Measurements from ENCODE around the gene CDR2L. TPM values are rescaled to one million over a fixed set of nuclear protein-coding genes. Genes with fewer than 3 reads are reported as not detected.

Gene CDR2L
- total and polyA plus RNA-seq, 7 donors = 2.4 to 16.9 (median 9.3) TPM

DNA sequence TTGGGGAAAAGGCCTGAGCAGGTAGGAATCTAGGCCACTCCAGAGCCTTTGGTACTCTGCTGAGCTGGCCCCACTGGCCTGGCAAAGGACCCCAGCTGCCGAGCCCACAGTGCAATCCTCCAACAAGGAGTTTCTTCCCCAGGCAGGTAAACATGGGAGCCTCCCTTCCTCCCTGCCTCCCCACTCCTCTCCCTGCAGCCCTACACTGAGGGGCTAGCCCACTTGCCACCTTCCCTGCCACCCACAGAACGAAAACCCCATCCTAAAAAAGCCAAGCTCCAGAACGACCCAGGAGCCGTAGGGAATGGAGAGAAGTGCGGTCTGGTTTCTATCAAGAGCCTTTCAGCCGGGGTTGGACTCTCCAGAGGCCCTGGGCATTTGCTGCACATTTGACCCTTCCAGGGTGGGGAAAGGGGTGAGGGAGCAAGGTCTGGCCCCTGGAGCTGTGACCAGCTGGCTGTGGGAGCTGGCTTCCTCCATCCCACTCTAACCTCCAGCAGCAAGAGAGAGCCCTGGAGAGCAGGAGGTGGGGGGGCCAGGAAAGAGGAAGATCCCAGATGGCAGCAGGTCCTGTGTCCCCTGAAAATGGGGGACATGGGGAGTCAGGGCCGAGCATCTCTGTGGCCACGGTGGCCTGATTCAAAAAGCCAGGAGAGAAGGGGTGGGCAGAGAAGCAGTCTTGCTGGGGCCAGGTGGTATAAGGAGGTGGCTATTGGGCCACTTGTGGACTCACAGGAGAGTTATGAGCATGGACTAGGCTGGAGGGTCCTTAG lies 16.2 kb upstream of the CDR2L start:
- Histone ChIP-seq H3K4me1 (peaks cover 0 to 24% (median 22%) of the 10 kb centered on the region in 4 donors), H3K36me3 (no peaks in the 10 kb centered on the region), H3K4me3 (peak overlapping the region in 3 of 4 donors; percentile 51 to 65 (median 61)), H3K9me3 (no peaks in the 10 kb centered on the region), H3K27me3 (peaks cover 9 to 23% (median 23%) of the 10 kb centered on the region in 3 donors), H3K27ac (peak overlapping the region; percentile 12 to 52 (median 38))
- DNase-seq = no peak
- TF ChIP-seq, protein P1, sequence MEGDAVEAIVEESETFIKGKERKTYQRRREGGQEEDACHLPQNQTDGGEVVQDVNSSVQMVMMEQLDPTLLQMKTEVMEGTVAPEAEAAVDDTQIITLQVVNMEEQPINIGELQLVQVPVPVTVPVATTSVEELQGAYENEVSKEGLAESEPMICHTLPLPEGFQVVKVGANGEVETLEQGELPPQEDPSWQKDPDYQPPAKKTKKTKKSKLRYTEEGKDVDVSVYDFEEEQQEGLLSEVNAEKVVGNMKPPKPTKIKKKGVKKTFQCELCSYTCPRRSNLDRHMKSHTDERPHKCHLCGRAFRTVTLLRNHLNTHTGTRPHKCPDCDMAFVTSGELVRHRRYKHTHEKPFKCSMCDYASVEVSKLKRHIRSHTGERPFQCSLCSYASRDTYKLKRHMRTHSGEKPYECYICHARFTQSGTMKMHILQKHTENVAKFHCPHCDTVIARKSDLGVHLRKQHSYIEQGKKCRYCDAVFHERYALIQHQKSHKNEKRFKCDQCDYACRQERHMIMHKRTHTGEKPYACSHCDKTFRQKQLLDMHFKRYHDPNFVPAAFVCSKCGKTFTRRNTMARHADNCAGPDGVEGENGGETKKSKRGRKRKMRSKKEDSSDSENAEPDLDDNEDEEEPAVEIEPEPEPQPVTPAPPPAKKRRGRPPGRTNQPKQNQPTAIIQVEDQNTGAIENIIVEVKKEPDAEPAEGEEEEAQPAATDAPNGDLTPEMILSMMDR (IDR thresholded peaks at IDR 0.05) = no peak
- TF ChIP-seq POLR2A (IDR thresholded peaks at IDR 0.05) = no peak
- no peak for TF ChIP-seq POLR2AphosphoS5 (IDR thresholded peaks at IDR 0.05)
- no peak for TF ChIP-seq EP300 (IDR thresholded peaks at IDR 0.05)
- 86 to 87% methylated on average over 8 of the region's 8 CpGs for WGBS, 2 donors
- intact Hi-C loops (cut with DNase I) = no loop called here

DNA sequence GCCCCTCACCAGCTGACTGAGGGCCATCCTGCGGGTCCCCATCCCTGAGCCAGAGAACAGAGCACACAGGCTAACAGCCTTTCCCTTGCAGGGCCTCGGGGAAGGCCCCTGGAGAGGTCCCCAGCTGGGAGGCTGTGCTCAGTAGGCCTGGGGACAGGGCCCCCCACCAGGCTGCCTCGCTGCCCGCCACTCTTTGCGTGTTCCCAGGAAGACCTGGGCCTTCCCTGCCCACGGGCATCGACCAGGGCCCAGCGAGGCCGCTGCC lies 15.7 kb upstream of the CDR2L start:
- Histone ChIP-seq H3K4me1 (peaks cover 0 to 24% (median 22%) of the 10 kb centered on the region in 4 donors), H3K36me3 (no peaks in the 10 kb centered on the region), H3K9me3 (no peaks in the 10 kb centered on the region), H3K27ac (peak overlapping the region; percentile 28 to 61 (median 50)), H3K4me3 (peak overlapping the region; percentile 51 to 65 (median 56)), H3K27me3 (peaks cover 9 to 23% (median 23%) of the 10 kb centered on the region in 3 donors)
- intact Hi-C loops (cut with DNase I) = no loop called here
- TF ChIP-seq, protein P1 (IDR thresholded peaks at IDR 0.05) = no peak
- TF ChIP-seq EP300 (IDR thresholded peaks at IDR 0.05) = no peak
- DNase-seq = no peak
- 11 to 29% methylated on average over 9 of the region's 9 CpGs for WGBS, 2 donors

GRCh38 chr17:74972107-74972972 lies 15.1 kb upstream of the CDR2L start, which contains the start of gene HID1:
HID1 (minus strand) TSS chr17:74972759; CDS start chr17:74972656, 103 bp downstream.
- H3K4me1 ChIP-seq = peaks cover 0 to 24% (median 22%) of the 10 kb centered on the region in 4 donors
- no peak for TF ChIP-seq POLR2A (IDR thresholded peaks at IDR 0.05)
- TF ChIP-seq, protein P1 (IDR thresholded peaks at IDR 0.05) = no peak
- TF ChIP-seq POLR2AphosphoS5 (IDR thresholded peaks at IDR 0.05) = peak in 1 of 4 donors; percentile 10
- no peak for TF ChIP-seq EP300 (IDR thresholded peaks at IDR 0.05)
- WGBS, 2 donors = 1 to 3% methylated on average over 95 of the region's 95 CpGs
- H3K9me3 ChIP-seq = no peaks in the 10 kb centered on the region
- H3K27me3 ChIP-seq = peaks cover 9 to 23% (median 23%) of the 10 kb centered on the region in 3 donors
- peak within 1 kb of the TSS; percentile 28 to 61 (median 50) for H3K27ac ChIP-seq
- peak within 1 kb of the TSS; percentile 51 to 65 (median 56) for H3K4me3 ChIP-seq
- DNase-seq = no peak
- intact Hi-C loops (cut with DNase I) = no loop called here
- H3K36me3 ChIP-seq = no peaks in the 10 kb centered on the region

- Histone ChIP-seq H3K36me3 (no peaks in the 10 kb centered on the region), H3K27ac (no peak overlapping the region), H3K27me3 (peaks cover 9 to 23% (median 23%) of the 10 kb centered on the region in 3 donors)
These were observed 14.5 kb upstream of the CDR2L start for GRCh38 chr17:74972973-74973328.

More at GRCh38 chr17:74972973-74973328, 14.5 kb upstream of the CDR2L start:
- peak overlapping the region in 3 of 4 donors; percentile 51 to 65 (median 61) for H3K4me3 ChIP-seq
- peaks cover 0 to 24% (median 22%) of the 10 kb centered on the region in 4 donors for H3K4me1 ChIP-seq
- TF ChIP-seq POLR2AphosphoS5 (IDR thresholded peaks at IDR 0.05) (no peak), EP300 (IDR thresholded peaks at IDR 0.05) (no peak), POLR2A (IDR thresholded peaks at IDR 0.05) (no peak)
- TF ChIP-seq, protein P1 (IDR thresholded peaks at IDR 0.05) = no peak
- 20 to 28% methylated on average over 17 of the region's 17 CpGs for WGBS, 2 donors
- DNase-seq = no peak
- no peaks in the 10 kb centered on the region for H3K9me3 ChIP-seq
- intact Hi-C loops (cut with DNase I) = no loop called here
